Prostate gland (tissue), 2 donors: ENCODE data around the gene PAOX. TPM values are rescaled to one million over a fixed set of nuclear protein-coding genes. Genes with fewer than 3 reads are reported as not detected.

Experiments used
- DNase-seq: peaks from one replicate; pipeline ENCODE4 v3.0.0-alpha.2; 2019; ENCODE audit warnings: low spot score
- H3K27ac ChIP-seq, 2 donors: fragments of 200-600 bp; sonication (generic); 2 replicates each; pipeline ENCODE4 v1.5.1; 2017 to 2019
- H3K27me3 ChIP-seq: fragments of 200-600 bp; sonication (generic); replicated peaks from 2 replicates; pipeline ENCODE4 v1.5.1; 2019; ENCODE audit not compliant: insufficient read depth
- H3K36me3 ChIP-seq, 2 donors: fragments of 200-600 bp; sonication (generic); 1 replicate in 1 of 2; 2 replicates in 1 of 2; pipeline versions ENCODE4 v1.5.1 to v1.8.1; 2017 to 2019
- H3K4me1 ChIP-seq: fragments of 200-600 bp; sonication (generic); replicated peaks from 2 replicates; pipeline ENCODE4 v1.5.1; 2019
- H3K4me3 ChIP-seq, 2 donors: fragments of 200-600 bp; sonication (generic); 2 replicates each; pipeline ENCODE4 v1.5.1; 2017 to 2019
- H3K9me3 ChIP-seq: fragments of 200-600 bp; sonication (generic); 2 replicates; pipeline ENCODE4 v1.5.1; 2017
- POLR2A ChIP-seq: fragments of 450-650 bp; IDR thresholded peaks from one replicate; pipeline ENCODE4 v1.6.1; 2016; ENCODE audit warnings: antibody characterized with exemption, mild to moderate bottlenecking
- POLR2AphosphoS5 ChIP-seq: sonication (generic); formaldehyde crosslinking; IDR thresholded peaks from one replicate; pipeline ENCODE4 v1.6.1; 2017; ENCODE audit warnings: antibody characterized with exemption
- WGBS: methylation state at CpG from one replicate; pipeline ENCODE4 v1.1.5; 2018; 5-methylcytosine and 5-hydroxymethylcytosine counted together
- intact Hi-C: fragments of 100-400 bp; cut with DNase I; formaldehyde crosslinking; loops from one replicate; pipeline ENCODE4 v1.14.2; 2022
- microRNA-seq: library from miRNA; unstranded; fragments of <30 nt; microRNA quantifications from one replicate; pipeline ENCODE4, GENCODE V29; 2016
- small RNA-seq, 2 donors: library from RNA; depleted of rRNA; stranded (forward); fragments of <200 nt; gene quantifications; one replicate each; pipeline ENCODE3, GENCODE V24; 2016
- total RNA-seq, 2 donors: library from RNA; depleted of rRNA; stranded (reverse); fragments of >200 nt; gene quantifications; one replicate each; pipeline ENCODE4 v1.1.0, GENCODE V29; 2016
- TF ChIP-seq, protein P1 (sequence below), 4 experiments: fragments of 200-600 bp in 2 of 4; fragments of 450-650 bp in 2 of 4; sonication (generic) in 2 of 4; IDR thresholded peaks; 1 replicate in 3 of 4; 2 replicates in 1 of 4; pipeline ENCODE4 v1.5.1; 2016 to 2019; ENCODE audit warnings: antibody characterized with exemption in 4 of 4, mild to moderate bottlenecking in 2 of 4, moderate library complexity in 2 of 4

PAOX gene
- total RNA-seq, 2 donors from 2014 or later: 17.5 to 20.2 TPM

DNA sequence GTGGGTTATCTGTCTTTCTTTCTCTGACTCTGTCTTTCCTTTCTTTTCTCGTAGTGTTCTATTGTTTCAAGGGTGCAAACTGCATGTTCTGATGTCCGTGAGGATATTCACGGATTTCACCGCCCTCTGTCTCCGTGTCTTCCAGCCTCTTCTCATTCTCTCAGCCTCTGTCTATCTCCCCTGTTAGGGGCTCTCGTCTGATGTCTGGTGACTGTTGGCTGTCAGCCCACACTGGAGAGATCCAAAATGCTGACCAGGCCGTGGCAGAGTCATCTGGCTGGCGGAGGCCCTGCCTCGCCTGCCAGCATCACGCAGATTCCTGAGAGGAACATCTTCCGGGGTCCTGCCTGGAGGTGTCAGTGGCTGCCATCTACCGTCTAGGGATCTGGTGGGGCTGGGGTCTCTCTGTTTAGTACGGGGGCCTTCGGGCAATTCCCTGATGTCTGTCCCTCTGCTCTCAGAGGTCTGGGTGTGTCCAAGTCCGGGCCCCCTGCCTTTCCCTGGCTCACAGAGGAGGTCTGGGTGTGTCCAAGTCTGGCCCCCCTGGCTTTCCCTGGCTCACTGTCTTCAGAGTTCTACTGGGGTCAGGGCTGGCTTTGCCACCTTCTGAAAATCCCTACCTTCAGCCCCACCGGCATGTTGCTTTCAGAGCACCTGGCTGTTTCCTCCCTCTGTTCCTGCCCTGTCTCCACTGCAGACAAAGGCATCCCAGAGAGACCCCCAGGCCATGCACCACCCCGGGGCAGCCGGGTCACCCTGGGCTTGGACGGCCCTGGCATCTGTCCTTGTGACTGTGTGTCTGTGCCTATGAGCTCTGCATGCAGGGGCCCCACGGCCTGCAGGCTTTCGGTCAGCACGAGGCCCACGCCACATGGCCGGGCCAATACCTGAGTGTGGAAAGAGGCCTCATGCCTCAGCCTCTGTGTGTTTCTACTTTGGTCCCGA lies 60.7 kb downstream of the PAOX start:
- no peak for DNase-seq

GRCh38 chr10:133440633-133441285 lies 61.7 kb downstream of the PAOX start:
- Histone ChIP-seq H3K27me3 (no peaks in the 10 kb centered on the region), H3K4me3 (no peak overlapping the region), H3K27ac (no peak overlapping the region), H3K9me3 (no peaks in the 10 kb centered on the region), H3K36me3 (no peaks in the 10 kb centered on the region), H3K4me1 (no peaks in the 10 kb centered on the region)
- intact Hi-C loops: no loop called here
- TF ChIP-seq, protein P1, sequence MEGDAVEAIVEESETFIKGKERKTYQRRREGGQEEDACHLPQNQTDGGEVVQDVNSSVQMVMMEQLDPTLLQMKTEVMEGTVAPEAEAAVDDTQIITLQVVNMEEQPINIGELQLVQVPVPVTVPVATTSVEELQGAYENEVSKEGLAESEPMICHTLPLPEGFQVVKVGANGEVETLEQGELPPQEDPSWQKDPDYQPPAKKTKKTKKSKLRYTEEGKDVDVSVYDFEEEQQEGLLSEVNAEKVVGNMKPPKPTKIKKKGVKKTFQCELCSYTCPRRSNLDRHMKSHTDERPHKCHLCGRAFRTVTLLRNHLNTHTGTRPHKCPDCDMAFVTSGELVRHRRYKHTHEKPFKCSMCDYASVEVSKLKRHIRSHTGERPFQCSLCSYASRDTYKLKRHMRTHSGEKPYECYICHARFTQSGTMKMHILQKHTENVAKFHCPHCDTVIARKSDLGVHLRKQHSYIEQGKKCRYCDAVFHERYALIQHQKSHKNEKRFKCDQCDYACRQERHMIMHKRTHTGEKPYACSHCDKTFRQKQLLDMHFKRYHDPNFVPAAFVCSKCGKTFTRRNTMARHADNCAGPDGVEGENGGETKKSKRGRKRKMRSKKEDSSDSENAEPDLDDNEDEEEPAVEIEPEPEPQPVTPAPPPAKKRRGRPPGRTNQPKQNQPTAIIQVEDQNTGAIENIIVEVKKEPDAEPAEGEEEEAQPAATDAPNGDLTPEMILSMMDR (IDR thresholded peaks at IDR 0.05): no peak
- TF ChIP-seq POLR2A: no peak
- TF ChIP-seq POLR2AphosphoS5: no peak
- DNase-seq: no peak
- WGBS: 97% methylated on average over 18 of the region's 18 CpGs

More for the DNA sequence above, 60.7 kb downstream of the PAOX start:
- intact Hi-C loops: no loop called here
- no peak overlapping the region for H3K27ac ChIP-seq
- no peak overlapping the region for H3K4me3 ChIP-seq
- WGBS: 88% methylated on average over 25 of the region's 25 CpGs
- no peaks in the 10 kb centered on the region for H3K4me1 ChIP-seq
- no peaks in the 10 kb centered on the region for H3K9me3 ChIP-seq
- no peak for TF ChIP-seq POLR2A
- no peak for TF ChIP-seq POLR2AphosphoS5
- TF ChIP-seq, protein P1 (IDR thresholded peaks at IDR 0.05): no peak
- no peaks in the 10 kb centered on the region for H3K27me3 ChIP-seq
- H3K36me3 ChIP-seq: no peaks in the 10 kb centered on the region

Small RNAs within 50 kb of the gene (microRNA-seq; reads per million reads assigned to microRNA genes)
- 0.75 reads per million for gene MIR3944

Small RNAs within 50 kb of the gene (small RNA-seq; reads per million reads assigned to genes)
- gene AL360181.4 (0 reads per million in 2 donors), gene BANF1P2 (0 reads per million in 2 donors), gene MIR3944 (0 reads per million in 2 donors)

Other genes starting within 250 kb of the PAOX start
- 10 to 100 TPM in 1 of 2 donors, 1 to 10 TPM in 1; 1.5 to 10.8 TPM for gene KNDC1, start 219.0 kb upstream of the PAOX start, total RNA-seq
- gene UTF1, start 149.0 kb upstream of the PAOX start, total RNA-seq: 1 to 10 TPM in 1 of 2 donors, not detected in 1; 9.2 TPM
- gene VENTX, start 141.4 kb upstream of the PAOX start, total RNA-seq: 1 to 10 TPM in 1 of 2 donors, under 1 TPM in 1; 0.18 to 1.8 TPM
- gene ADAM8, start 102.4 kb upstream of the PAOX start, total RNA-seq: 1 to 10 TPM; 7.2 to 7.4 TPM
- gene TUBGCP2, start 70.4 kb upstream of the PAOX start, total RNA-seq: 10 to 100 TPM; 53.5 to 78.5 TPM
- gene ZNF511, start 70.3 kb upstream of the PAOX start, total RNA-seq: 10 to 100 TPM; 52.8 to 57.6 TPM
- 1 to 10 TPM in 1 of 2 donors, not detected in 1; 9.4 TPM for gene CALY, start 42.4 kb upstream of the PAOX start, total RNA-seq
- 1 to 10 TPM in 1 of 2 donors, not detected in 1; 6.6 TPM for gene PRAP1, start 31.9 kb upstream of the PAOX start, total RNA-seq
- 10 to 100 TPM in 1 of 2 donors, 1 to 10 TPM in 1; 8.7 to 11.4 TPM for gene FUOM, start 21.2 kb upstream of the PAOX start, total RNA-seq
- gene ECHS1, start 5.9 kb upstream of the PAOX start, total RNA-seq: 100 to 1,000 TPM; 112 to 126 TPM
- gene MTG1, start 14.9 kb downstream of the PAOX start, total RNA-seq: 10 to 100 TPM; 26.8 to 67.4 TPM
- gene SPRN, start 45.4 kb downstream of the PAOX start, total RNA-seq: 1 to 10 TPM in 1 of 2 donors, under 1 TPM in 1; 0.09 to 1.2 TPM
- gene SCART1, start 74.7 kb downstream of the PAOX start, total RNA-seq: 10 to 100 TPM in 1 of 2 donors, 1 to 10 TPM in 1; 2.2 to 10.1 TPM
- gene CYP2E1, start 148.1 kb downstream of the PAOX start, total RNA-seq: 1 to 10 TPM; 3.7 to 8.1 TPM
- gene SYCE1, start 186.3 kb downstream of the PAOX start, total RNA-seq: 10 to 100 TPM in 1 of 2 donors, 1 to 10 TPM in 1; 1.7 to 12.3 TPM
- gene FRG2B, start 247.5 kb downstream of the PAOX start, total RNA-seq: not detected